H7 (cell line): ENCODE results near the gene POT1. TPM values are rescaled to one million over a fixed set of nuclear protein-coding genes. Genes with fewer than 3 reads are reported as not detected.

ENCODE experiments used
- DNase-seq: peaks from one replicate; pipeline ENCODE4 v3.0.0; 2012
- H3K27me3 ChIP-seq: 2 replicates; pipeline ENCODE4 v1.6.0; 2011; ENCODE audit warnings: mild to moderate bottlenecking, low read length; ENCODE audit not compliant: control insufficient read depth, insufficient read depth
- H3K36me3 ChIP-seq: replicated peaks from 2 replicates; pipeline ENCODE4 v1.5.1; 2011; ENCODE audit warnings: low read length; ENCODE audit not compliant: control insufficient read depth, insufficient read depth
- H3K4me3 ChIP-seq: 2 replicates; pipeline ENCODE4 v1.5.1; 2011; ENCODE audit warnings: low read depth, mild to moderate bottlenecking, control low read depth, low read length, moderate library complexity; ENCODE audit not compliant: insufficient read depth
- total RNA-seq: library from RNA; depleted of rRNA; stranded (reverse); fragments of >200 nt; shearing (Covaris generic); gene quantifications from 2 replicates; pipeline ENCODE4 v1.2.3, GENCODE V29; 2014; rRNA removed

Gene POT1
- total RNA-seq, 1 experiment from 2014 or later, result 36.2 TPM

DNA sequence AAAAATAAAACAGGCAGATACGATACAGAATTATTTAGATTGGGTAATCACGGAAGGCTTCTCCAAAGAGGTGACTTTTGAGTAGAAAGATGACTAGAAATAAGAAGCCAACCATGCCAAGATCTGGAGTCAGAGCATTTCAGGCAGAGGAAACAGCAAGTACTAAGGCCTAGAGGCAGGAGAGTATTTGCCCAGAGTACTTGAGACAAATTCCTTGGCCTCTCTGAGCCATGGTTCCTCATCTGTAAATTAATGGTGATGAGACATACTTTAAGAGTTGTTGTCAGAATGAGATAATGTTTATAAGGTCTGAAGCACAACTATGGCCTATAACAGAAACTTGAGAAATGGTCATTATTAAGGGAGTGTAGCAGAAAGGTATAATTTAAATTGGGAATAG is 148.2 kb downstream of the POT1 start:
- Histone ChIP-seq H3K27me3 (no peaks in the 10 kb centered on the region), H3K36me3 (no peaks in the 10 kb centered on the region), H3K4me3 (no peak overlapping the region)
- DNase-seq, result no peak

GRCh38 chr7:124780608-124781007 is 149.0 kb downstream of the POT1 start:
- DNase-seq, result no peak
- Histone ChIP-seq H3K36me3 (no peaks in the 10 kb centered on the region), H3K4me3 (no peak overlapping the region), H3K27me3 (no peaks in the 10 kb centered on the region)

DNA sequence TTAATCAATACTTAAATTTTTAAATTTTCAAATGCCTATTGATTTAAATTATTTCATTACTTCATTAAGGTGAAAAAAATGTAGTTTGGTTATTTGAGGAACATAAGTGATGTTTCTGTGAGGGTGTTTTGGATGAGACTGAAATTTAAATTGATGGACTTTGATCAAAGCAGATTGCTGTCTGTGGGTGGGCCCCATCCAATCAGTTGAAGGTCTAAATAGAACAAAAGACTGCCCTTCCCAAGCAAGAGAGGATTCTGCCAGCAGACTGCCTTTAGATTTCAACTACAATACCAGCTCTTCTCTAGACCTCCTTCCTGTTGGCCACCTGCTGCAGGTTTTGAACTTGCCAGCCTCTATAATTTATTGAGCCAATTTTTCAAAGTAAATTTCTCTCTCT is 149.6 kb downstream of the POT1 start:
- Histone ChIP-seq H3K27me3 (no peaks in the 10 kb centered on the region), H3K36me3 (no peaks in the 10 kb centered on the region), H3K4me3 (no peak overlapping the region)
- no peak for DNase-seq

GRCh38 chr7:124779620-124780019 is 150.0 kb downstream of the POT1 start:
- no peaks in the 10 kb centered on the region for H3K36me3 ChIP-seq
- no peak for DNase-seq
- H3K4me3 ChIP-seq, result no peak overlapping the region
- H3K27me3 ChIP-seq, result no peaks in the 10 kb centered on the region

- Histone ChIP-seq H3K36me3 (no peaks in the 10 kb centered on the region), H3K27me3 (no peaks in the 10 kb centered on the region), H3K4me3 (no peak overlapping the region)
- DNase-seq, result no peak
These were observed 150.4 kb downstream of the POT1 start for GRCh38 chr7:124779194-124779593.

GRCh38 chr7:124777268-124777667 is 152.4 kb downstream of the POT1 start:
- no peak for DNase-seq
- Histone ChIP-seq H3K36me3 (no peaks in the 10 kb centered on the region), H3K4me3 (no peak overlapping the region), H3K27me3 (no peaks in the 10 kb centered on the region)

- Histone ChIP-seq H3K36me3 (no peaks in the 10 kb centered on the region), H3K4me3 (no peak overlapping the region), H3K27me3 (no peaks in the 10 kb centered on the region)
- no peak for DNase-seq
These were observed 153.5 kb downstream of the POT1 start for GRCh38 chr7:124776153-124776552.

- no peaks in the 10 kb centered on the region for H3K27me3 ChIP-seq
- no peaks in the 10 kb centered on the region for H3K36me3 ChIP-seq
- no peak overlapping the region for H3K4me3 ChIP-seq
- DNase-seq, result no peak
These were observed 154.2 kb downstream of the POT1 start for GRCh38 chr7:124775422-124775821.

DNA sequence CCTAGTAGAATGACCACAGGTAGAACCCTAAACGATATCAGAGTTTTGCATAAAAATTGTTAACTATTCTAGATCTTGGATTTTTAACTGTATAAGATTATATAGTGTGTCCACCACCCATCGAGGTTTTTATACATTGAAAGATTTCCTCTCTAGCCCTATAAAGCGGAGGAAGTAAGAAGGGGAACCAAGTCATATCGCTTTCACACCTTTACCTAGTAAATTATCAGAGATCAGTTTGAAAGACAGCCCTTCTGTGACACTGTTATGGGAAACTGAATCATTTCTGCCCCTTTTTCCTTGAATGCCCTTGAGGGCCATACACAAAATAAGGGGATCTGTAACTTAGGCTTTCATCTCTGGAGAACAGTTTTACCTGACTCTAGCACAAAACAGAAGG is 155.7 kb downstream of the POT1 start:
- no peak for DNase-seq
- Histone ChIP-seq H3K36me3 (no peaks in the 10 kb centered on the region), H3K4me3 (no peak overlapping the region), H3K27me3 (no peaks in the 10 kb centered on the region)

DNA sequence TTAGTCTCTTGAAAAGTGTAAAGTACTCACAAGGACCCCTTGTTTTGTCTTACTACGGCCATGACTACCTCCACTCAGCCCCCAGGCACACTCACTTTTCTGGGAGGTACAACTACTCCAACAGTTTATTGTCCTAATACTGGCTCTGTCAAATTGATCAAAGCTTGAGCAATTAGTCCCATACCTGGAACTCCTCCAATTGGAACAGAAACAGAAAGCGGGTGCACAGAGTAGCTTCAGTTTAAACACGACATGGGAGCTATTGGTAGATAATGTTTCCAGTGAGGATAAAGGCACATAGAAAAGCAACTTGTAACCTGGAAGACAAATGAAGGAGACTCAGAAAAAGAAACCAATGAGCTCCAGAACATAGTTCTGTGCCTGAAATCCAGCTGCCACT is 156.3 kb downstream of the POT1 start:
- no peaks in the 10 kb centered on the region for H3K27me3 ChIP-seq
- no peaks in the 10 kb centered on the region for H3K36me3 ChIP-seq
- DNase-seq, result no peak

More for the DNA sequence above, 156.3 kb downstream of the POT1 start:
- H3K4me3 ChIP-seq, result no peak overlapping the region

Other genes starting within 250 kb of the POT1 start
- gene GPR37, start 164.0 kb downstream of the POT1 start, total RNA-seq, result 12.9 and 20.0 TPM in 2 replicates